ENCODE measurements around the gene PLXNA4.

PLXNA4 gene

DNA sequence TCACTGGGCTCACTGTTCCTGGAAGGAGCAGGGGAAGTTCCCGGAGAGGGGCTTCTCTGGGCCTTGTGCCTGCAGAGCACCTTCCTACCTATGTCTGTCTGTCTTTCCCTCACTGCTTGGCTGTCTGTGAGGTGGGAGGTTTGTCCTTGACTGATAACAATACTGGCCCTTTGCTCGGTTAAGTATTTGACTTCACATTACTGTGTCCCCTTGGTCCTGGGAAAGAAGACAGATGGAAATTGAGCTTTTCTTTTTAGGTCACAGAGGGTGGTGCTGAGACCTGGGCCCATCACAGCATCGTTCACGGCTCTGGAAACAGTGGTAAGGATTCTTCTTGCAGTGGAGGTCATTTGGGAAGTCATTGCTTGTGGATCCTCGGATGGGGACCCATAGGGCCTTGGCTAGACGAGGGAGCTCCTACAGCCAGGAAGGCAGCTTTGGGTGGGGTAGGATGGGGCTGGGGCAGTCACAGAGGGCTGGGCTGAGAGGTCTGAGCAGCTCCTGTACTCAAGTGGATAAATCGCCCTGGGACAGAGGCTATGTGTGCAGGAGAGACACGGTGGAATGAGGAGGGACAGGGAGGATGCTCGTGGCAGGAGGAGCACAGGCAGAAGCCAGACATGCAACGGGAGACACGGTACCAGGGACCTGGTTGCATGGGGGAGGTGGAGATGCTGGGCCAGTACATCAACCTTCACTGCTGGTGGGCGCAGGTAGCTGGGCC lies 450.2 kb downstream of the PLXNA4 start:
- H3K36me3 ChIP-seq (ENCODE audit: control insufficient read depth, insufficient read depth, low read length): no peaks in the 10 kb centered on the region
- no peak overlapping the region for H3K4me3 ChIP-seq (ENCODE audit: insufficient read depth, low read depth, low read length)
- 92 to 95% methylated on average over 12 of the region's 12 CpGs for WGBS, 2 experiments
- no peaks in the 10 kb centered on the region for H3K9me3 ChIP-seq (ENCODE audit: control insufficient read depth, low read length)
- no peaks in the 10 kb centered on the region for H3K27me3 ChIP-seq (ENCODE audit: control insufficient read depth, insufficient read depth, low read length, poor library complexity, severe bottlenecking)
- H3K4me1 ChIP-seq (ENCODE audit: control insufficient read depth, insufficient read depth, low read length): no peaks in the 10 kb centered on the region
- H3K27ac ChIP-seq (ENCODE audit: insufficient read depth, low read depth, low read length, poor library complexity, severe bottlenecking): no peak overlapping the region

DNA sequence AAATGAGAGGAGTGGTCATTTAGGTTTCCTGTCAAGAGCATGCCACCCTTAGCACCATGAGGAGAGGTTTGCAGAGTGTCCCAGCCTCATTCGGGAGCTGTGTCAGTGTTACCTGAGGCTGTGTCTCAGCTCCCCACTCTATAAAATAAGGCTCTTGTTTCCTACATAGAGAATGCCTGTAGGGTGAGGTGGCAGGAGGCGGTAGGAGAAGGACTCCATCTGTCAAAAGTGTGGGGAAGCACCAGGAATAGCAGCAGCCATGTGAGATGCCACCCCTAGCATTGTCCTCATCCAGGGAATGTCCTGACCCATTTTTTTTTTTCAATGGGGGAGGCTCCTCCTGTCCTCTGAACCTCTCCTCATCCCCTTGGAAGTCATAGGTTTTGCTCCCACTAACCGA lies 451.2 kb downstream of the PLXNA4 start:
- H3K27me3 ChIP-seq (ENCODE audit: control insufficient read depth, insufficient read depth, low read length, poor library complexity, severe bottlenecking): no peaks in the 10 kb centered on the region
- no peaks in the 10 kb centered on the region for H3K36me3 ChIP-seq (ENCODE audit: control insufficient read depth, insufficient read depth, low read length)
- H3K4me3 ChIP-seq (ENCODE audit: insufficient read depth, low read depth, low read length): no peak overlapping the region
- H3K27ac ChIP-seq (ENCODE audit: insufficient read depth, low read depth, low read length, poor library complexity, severe bottlenecking): no peak overlapping the region
- H3K4me1 ChIP-seq (ENCODE audit: control insufficient read depth, insufficient read depth, low read length): no peaks in the 10 kb centered on the region
- 93 to 100% methylated on average over 3 of the region's 3 CpGs for WGBS, 2 experiments
- H3K9me3 ChIP-seq (ENCODE audit: control insufficient read depth, low read length): no peaks in the 10 kb centered on the region

DNA sequence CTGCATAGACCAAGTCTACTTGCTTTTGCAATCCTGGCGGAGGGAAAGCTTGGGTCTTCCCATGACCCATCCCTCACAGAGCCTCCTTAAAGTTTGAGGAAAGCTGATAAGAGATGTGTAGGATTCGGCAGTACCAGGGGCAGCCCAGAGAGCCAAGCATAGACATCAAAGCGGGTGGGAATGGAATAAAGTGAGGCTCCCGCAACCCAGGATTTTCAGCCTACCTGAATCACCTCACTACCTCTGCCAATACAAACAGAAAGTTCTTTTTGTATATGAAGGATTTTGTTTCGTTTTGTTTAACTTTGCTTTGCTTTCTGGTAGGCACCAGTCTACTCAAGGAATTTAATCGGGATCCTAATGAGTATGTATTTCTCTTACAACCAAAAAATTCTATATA lies 451.7 kb downstream of the PLXNA4 start:
- Histone ChIP-seq H3K36me3 (ENCODE audit: control insufficient read depth, insufficient read depth, low read length) (no peaks in the 10 kb centered on the region), H3K27me3 (ENCODE audit: control insufficient read depth, insufficient read depth, low read length, poor library complexity, severe bottlenecking) (no peaks in the 10 kb centered on the region), H3K9me3 (ENCODE audit: control insufficient read depth, low read length) (no peaks in the 10 kb centered on the region), H3K4me3 (ENCODE audit: insufficient read depth, low read depth, low read length) (no peak overlapping the region), H3K4me1 (ENCODE audit: control insufficient read depth, insufficient read depth, low read length) (no peaks in the 10 kb centered on the region), H3K27ac (ENCODE audit: insufficient read depth, low read depth, low read length, poor library complexity, severe bottlenecking) (no peak overlapping the region)
- WGBS, 2 experiments: 83 to 100% methylated on average over 3 to 5 of the region's 6 CpGs

DNA sequence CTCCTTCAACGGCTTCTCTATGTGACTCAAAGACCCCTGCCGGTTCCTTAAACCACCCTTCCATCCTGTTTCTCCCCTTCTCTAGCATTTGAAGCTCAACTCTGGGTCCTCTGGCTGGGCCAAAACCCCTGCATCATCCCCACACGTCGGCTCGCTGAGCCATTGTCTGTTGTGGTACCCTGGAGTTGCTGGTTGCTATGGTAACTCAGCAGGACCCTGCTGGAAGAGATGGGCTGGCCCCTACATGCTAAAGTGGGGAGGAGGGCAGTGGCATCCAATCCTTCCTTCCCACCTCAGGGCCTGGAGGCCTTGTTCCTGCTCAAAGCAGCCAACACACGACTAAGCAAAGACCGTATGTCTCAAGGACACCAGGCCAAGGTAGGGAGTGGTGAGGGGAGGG lies 452.5 kb downstream of the PLXNA4 start:
- no peak overlapping the region for H3K4me3 ChIP-seq (ENCODE audit: insufficient read depth, low read depth, low read length)
- H3K36me3 ChIP-seq (ENCODE audit: control insufficient read depth, insufficient read depth, low read length): no peaks in the 10 kb centered on the region
- 27 to 32% methylated on average over 7 of the region's 7 CpGs for WGBS, 2 experiments
- no peaks in the 10 kb centered on the region for H3K27me3 ChIP-seq (ENCODE audit: control insufficient read depth, insufficient read depth, low read length, poor library complexity, severe bottlenecking)
- no peaks in the 10 kb centered on the region for H3K4me1 ChIP-seq (ENCODE audit: control insufficient read depth, insufficient read depth, low read length)
- H3K27ac ChIP-seq (ENCODE audit: insufficient read depth, low read depth, low read length, poor library complexity, severe bottlenecking): no peak overlapping the region
- no peaks in the 10 kb centered on the region for H3K9me3 ChIP-seq (ENCODE audit: control insufficient read depth, low read length)

DNA sequence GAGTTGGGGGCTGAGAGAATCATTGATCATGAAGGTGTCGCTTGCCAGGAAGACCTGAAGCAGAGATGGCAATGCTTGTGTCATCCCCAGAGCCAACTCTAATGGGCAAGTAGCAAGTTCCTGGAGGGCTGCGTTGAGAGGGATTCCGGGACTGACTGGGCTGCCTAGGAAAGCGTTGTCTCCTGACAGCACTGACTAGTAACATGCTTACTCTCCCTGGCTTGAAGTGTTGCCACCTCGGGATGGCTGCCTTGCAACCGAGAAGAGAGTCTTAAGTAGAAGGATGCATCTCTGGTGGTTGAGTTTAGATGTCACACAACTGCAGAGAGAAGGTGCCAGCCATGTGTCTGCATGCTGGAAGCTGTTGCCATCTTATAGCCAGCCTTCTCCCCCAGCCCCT lies 453.4 kb downstream of the PLXNA4 start:
- H3K4me1 ChIP-seq (ENCODE audit: control insufficient read depth, insufficient read depth, low read length): no peaks in the 10 kb centered on the region
- no peaks in the 10 kb centered on the region for H3K27me3 ChIP-seq (ENCODE audit: control insufficient read depth, insufficient read depth, low read length, poor library complexity, severe bottlenecking)
- no peaks in the 10 kb centered on the region for H3K9me3 ChIP-seq (ENCODE audit: control insufficient read depth, low read length)
- H3K4me3 ChIP-seq (ENCODE audit: insufficient read depth, low read depth, low read length): no peak overlapping the region
- no peaks in the 10 kb centered on the region for H3K36me3 ChIP-seq (ENCODE audit: control insufficient read depth, insufficient read depth, low read length)
- WGBS, 2 experiments: 92 to 93% methylated on average over 6 of the region's 6 CpGs
- no peak overlapping the region for H3K27ac ChIP-seq (ENCODE audit: insufficient read depth, low read depth, low read length, poor library complexity, severe bottlenecking)

DNA sequence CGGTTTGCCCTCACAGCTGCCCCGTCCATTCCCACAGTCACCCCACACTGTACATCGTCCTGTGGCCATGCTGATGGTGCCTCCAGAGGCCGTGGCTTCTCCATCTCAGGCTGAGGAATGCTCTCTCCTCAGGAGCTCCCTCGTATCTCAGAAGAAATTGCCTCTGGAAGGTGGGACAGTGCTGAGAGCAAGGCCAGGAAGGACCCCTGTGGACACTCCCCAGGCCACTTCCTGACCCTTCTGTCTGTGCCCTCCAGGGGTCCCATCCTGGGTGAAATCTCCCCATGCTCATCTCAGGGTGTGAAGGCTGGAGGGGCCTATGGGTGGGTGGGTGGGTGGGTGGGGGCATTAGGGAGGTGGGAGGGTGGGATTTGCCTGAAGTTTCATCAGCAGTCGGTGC lies 454.3 kb downstream of the PLXNA4 start:
- Histone ChIP-seq H3K4me1 (ENCODE audit: control insufficient read depth, insufficient read depth, low read length) (no peaks in the 10 kb centered on the region), H3K27me3 (ENCODE audit: control insufficient read depth, insufficient read depth, low read length, poor library complexity, severe bottlenecking) (no peaks in the 10 kb centered on the region), H3K27ac (ENCODE audit: insufficient read depth, low read depth, low read length, poor library complexity, severe bottlenecking) (no peak overlapping the region), H3K9me3 (ENCODE audit: control insufficient read depth, low read length) (no peaks in the 10 kb centered on the region), H3K4me3 (ENCODE audit: insufficient read depth, low read depth, low read length) (no peak overlapping the region), H3K36me3 (ENCODE audit: control insufficient read depth, insufficient read depth, low read length) (no peaks in the 10 kb centered on the region)
- WGBS, 2 experiments: 85 to 88% methylated on average over 6 of the region's 6 CpGs

DNA sequence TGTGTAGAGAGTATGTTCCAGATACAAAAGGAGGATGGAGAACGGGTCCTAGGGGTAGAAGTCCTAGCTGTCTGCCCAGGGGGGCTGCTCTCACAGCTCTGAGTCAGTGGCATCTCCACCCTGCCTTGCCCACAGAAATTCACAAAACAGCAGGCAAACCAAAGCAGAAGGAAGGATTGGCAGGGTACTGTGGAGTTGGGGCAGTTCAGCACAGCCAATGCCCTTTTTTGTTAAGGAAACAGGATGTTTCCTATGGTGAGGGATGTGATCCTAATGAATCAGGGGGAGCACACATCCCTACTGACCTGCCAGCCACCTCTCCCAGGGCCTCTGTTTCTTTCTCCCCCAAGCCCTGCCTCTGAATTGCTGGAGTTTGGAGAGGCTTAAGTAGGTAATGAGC lies 457.6 kb downstream of the PLXNA4 start:
- Histone ChIP-seq H3K9me3 (ENCODE audit: control insufficient read depth, low read length) (no peaks in the 10 kb centered on the region), H3K27ac (ENCODE audit: insufficient read depth, low read depth, low read length, poor library complexity, severe bottlenecking) (no peak overlapping the region), H3K4me3 (ENCODE audit: insufficient read depth, low read depth, low read length) (no peak overlapping the region), H3K27me3 (ENCODE audit: control insufficient read depth, insufficient read depth, low read length, poor library complexity, severe bottlenecking) (no peaks in the 10 kb centered on the region), H3K4me1 (ENCODE audit: control insufficient read depth, insufficient read depth, low read length) (no peaks in the 10 kb centered on the region), H3K36me3 (ENCODE audit: control insufficient read depth, insufficient read depth, low read length) (no peaks in the 10 kb centered on the region)
- WGBS, 2 experiments: 70 to 78% methylated on average over 1 of the region's 1 CpG

DNA sequence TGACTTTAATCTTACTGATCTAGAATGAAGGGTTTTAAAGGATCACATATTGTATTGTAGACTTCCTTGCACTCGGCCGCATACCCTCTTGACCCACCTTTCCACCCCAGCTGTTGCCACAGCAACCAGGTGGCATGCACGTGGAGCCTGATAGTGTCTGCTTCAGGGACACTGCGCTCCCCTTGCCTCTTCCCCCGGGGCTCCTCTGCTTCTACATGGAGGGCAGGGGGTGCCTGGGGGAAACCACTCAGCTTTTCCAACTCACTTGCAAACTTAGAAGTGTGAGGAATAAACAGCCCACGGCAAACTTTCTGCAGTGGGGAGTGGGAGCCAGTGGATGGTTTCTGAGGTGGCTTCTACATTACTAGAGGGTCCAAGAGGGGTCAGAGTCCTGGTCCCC lies 458.6 kb downstream of the PLXNA4 start:
- Histone ChIP-seq H3K36me3 (ENCODE audit: control insufficient read depth, insufficient read depth, low read length) (no peaks in the 10 kb centered on the region), H3K9me3 (ENCODE audit: control insufficient read depth, low read length) (no peaks in the 10 kb centered on the region), H3K4me1 (ENCODE audit: control insufficient read depth, insufficient read depth, low read length) (peaks cover 5% of the 10 kb centered on the region), H3K27me3 (ENCODE audit: control insufficient read depth, insufficient read depth, low read length, poor library complexity, severe bottlenecking) (no peaks in the 10 kb centered on the region), H3K4me3 (ENCODE audit: insufficient read depth, low read depth, low read length) (no peak overlapping the region), H3K27ac (ENCODE audit: insufficient read depth, low read depth, low read length, poor library complexity, severe bottlenecking) (no peak overlapping the region)
- 89 to 94% methylated on average over 6 of the region's 6 CpGs for WGBS, 2 experiments

DNA sequence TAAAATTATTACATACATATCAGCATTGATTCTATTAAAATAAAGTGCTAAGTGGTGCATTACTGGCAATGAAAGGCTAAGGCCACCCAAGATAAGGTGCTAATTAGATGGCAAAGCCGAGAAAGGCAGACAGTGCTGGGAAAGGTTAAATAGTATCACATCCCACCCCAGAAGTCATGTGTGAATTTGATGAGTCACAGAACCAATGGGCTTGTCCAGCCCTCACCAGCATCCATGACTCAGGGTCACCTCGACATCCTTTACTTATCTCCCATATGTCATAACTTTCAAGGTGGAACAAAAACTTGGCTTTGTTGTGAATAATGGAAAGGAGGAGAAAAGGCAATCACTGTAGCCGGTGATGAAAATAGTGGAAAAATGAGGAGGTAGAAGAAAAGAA lies 459.1 kb downstream of the PLXNA4 start:
- peaks cover 9% of the 10 kb centered on the region for H3K4me1 ChIP-seq (ENCODE audit: control insufficient read depth, insufficient read depth, low read length)
- H3K9me3 ChIP-seq (ENCODE audit: control insufficient read depth, low read length): no peaks in the 10 kb centered on the region
- no peaks in the 10 kb centered on the region for H3K27me3 ChIP-seq (ENCODE audit: control insufficient read depth, insufficient read depth, low read length, poor library complexity, severe bottlenecking)
- no peak overlapping the region for H3K4me3 ChIP-seq (ENCODE audit: insufficient read depth, low read depth, low read length)
- H3K36me3 ChIP-seq (ENCODE audit: control insufficient read depth, insufficient read depth, low read length): no peaks in the 10 kb centered on the region
- no peak overlapping the region for H3K27ac ChIP-seq (ENCODE audit: insufficient read depth, low read depth, low read length, poor library complexity, severe bottlenecking)
- WGBS, 2 experiments: 83 to 91% methylated on average over 1 of the region's 3 CpGs

DNA sequence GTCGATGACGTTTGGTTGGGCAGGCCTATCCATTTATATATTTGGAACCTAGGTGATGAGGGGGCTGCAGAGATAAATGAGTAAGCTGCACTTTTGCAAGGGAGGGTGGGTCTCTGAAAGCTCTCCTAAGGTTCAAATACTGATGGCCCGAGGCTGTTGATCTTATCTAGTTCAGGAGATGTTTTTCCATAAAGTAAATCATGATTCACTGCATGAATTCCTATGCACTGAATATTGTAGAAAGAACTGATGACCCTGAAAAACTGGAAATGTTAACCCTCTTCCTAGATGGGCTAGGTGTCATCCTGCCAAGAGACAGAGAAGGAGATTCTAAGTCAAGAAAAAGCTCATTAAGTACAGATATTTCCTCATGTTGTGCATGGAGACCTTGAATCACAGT lies 459.9 kb downstream of the PLXNA4 start:
- Histone ChIP-seq H3K36me3 (ENCODE audit: control insufficient read depth, insufficient read depth, low read length) (no peaks in the 10 kb centered on the region), H3K27me3 (ENCODE audit: control insufficient read depth, insufficient read depth, low read length, poor library complexity, severe bottlenecking) (no peaks in the 10 kb centered on the region), H3K9me3 (ENCODE audit: control insufficient read depth, low read length) (no peaks in the 10 kb centered on the region), H3K4me1 (ENCODE audit: control insufficient read depth, insufficient read depth, low read length) (peaks cover 10% of the 10 kb centered on the region), H3K27ac (ENCODE audit: insufficient read depth, low read depth, low read length, poor library complexity, severe bottlenecking) (no peak overlapping the region), H3K4me3 (ENCODE audit: insufficient read depth, low read depth, low read length) (no peak overlapping the region)
- 90 to 95% methylated on average over 3 of the region's 3 CpGs for WGBS, 2 experiments

DNA sequence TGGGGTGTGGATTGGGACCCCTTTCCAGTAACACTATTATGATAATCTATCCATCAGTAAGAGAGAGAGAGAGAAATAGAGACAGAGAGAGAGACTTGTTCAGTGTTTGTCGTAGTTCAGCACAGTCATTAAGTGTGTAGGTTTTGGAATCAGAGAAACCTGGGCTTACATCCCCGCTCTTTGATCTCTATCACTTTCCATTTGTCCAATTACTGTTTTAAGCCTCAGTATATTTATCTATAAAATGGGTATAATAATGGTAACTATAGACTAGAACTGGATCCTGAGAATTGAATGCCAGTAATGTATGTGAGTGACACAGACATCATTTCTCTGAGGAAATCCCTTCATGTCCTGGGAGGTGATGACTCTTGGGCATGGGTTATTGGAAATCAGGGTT lies 460.5 kb downstream of the PLXNA4 start:
- H3K4me3 ChIP-seq (ENCODE audit: insufficient read depth, low read depth, low read length): no peak overlapping the region
- no peak overlapping the region for H3K27ac ChIP-seq (ENCODE audit: insufficient read depth, low read depth, low read length, poor library complexity, severe bottlenecking)
- 92 to 100% methylated on average over 1 to 2 of the region's 2 CpGs for WGBS, 2 experiments
- H3K36me3 ChIP-seq (ENCODE audit: control insufficient read depth, insufficient read depth, low read length): no peaks in the 10 kb centered on the region
- H3K27me3 ChIP-seq (ENCODE audit: control insufficient read depth, insufficient read depth, low read length, poor library complexity, severe bottlenecking): no peaks in the 10 kb centered on the region
- peaks cover 10% of the 10 kb centered on the region for H3K4me1 ChIP-seq (ENCODE audit: control insufficient read depth, insufficient read depth, low read length)
- H3K9me3 ChIP-seq (ENCODE audit: control insufficient read depth, low read length): no peaks in the 10 kb centered on the region

Measured in ectodermal cell (in vitro differentiated cells).